ENCODE data around the gene EMX2. TPM values are rescaled to one million over a fixed set of nuclear protein-coding genes. Genes with fewer than 3 reads are reported as not detected.

Gene EMX2
- total RNA-seq, 1 experiment from 2014 or later, result 4.7 TPM

DNA sequence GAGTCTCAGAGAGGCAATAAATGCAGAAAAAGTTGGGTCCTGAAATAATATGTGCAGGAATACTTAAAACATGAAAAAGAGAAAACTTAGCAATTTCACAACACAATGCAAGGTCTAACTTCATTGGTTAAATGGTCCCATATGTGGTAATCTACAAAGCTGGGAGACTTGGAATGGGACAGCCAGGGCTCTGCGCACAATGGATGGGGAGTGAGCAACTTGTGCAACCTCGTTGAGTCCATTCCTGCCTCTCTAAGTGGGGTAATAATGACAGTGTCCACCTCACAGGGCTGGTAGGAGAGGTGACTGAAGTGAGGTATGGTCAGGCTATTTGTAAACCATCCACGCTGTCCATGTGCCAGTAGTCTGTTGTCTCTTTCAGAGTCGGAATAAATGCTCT lies 11.8 kb upstream of the EMX2 start:
- Histone ChIP-seq H3K4me1 (peaks cover 13% of the 10 kb centered on the region; the same call in 1 of the 2 replicates), H3K27me3 (replicated peaks; ENCODE audit: control insufficient read depth, insufficient read depth, low read length) (no peaks in the 10 kb centered on the region), H3K4me3 (ENCODE audit: low read depth, low read length) (no peak overlapping the region), H3K9me3 (no peaks in the 10 kb centered on the region), H3K36me3 (ENCODE audit: control insufficient read depth, insufficient read depth, low read length) (no peaks in the 10 kb centered on the region)
- Mint-ChIP-seq H3K36me3 (ENCODE audit: insufficient read depth, unreplicated experiment) (no peaks in the 10 kb centered on the region), H3K4me3 (ENCODE audit: unreplicated experiment) (no peak overlapping the region), H3K4me1 (ENCODE audit: low read depth, unreplicated experiment) (peaks cover 7% of the 10 kb centered on the region), H3K9me3 (ENCODE audit: unreplicated experiment) (no peaks in the 10 kb centered on the region), H3K27me3 (ENCODE audit: insufficient read depth, unreplicated experiment) (no peaks in the 10 kb centered on the region), H3K27ac (ENCODE audit: unreplicated experiment) (no peak overlapping the region)
- BruUV-seq (replicated peaks), result no TSS peak
- intact Hi-C loops (cut with micrococcal nuclease; ENCODE audit: unreplicated experiment), result no loop called here
- no peak for DNase-seq
- TF ChIP-seq, protein P1, sequence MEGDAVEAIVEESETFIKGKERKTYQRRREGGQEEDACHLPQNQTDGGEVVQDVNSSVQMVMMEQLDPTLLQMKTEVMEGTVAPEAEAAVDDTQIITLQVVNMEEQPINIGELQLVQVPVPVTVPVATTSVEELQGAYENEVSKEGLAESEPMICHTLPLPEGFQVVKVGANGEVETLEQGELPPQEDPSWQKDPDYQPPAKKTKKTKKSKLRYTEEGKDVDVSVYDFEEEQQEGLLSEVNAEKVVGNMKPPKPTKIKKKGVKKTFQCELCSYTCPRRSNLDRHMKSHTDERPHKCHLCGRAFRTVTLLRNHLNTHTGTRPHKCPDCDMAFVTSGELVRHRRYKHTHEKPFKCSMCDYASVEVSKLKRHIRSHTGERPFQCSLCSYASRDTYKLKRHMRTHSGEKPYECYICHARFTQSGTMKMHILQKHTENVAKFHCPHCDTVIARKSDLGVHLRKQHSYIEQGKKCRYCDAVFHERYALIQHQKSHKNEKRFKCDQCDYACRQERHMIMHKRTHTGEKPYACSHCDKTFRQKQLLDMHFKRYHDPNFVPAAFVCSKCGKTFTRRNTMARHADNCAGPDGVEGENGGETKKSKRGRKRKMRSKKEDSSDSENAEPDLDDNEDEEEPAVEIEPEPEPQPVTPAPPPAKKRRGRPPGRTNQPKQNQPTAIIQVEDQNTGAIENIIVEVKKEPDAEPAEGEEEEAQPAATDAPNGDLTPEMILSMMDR (IDR thresholded peaks at IDR 0.05; ENCODE audit: insufficient read depth in 1 of 2, low read depth in 1 of 2, low read length in 1 of 2, severe bottlenecking in 1 of 2, unreplicated experiment in 1 of 2), result no peak
- ChIA-PET CTCF (no interaction called here), POLR2A (no interaction called here)

DNA sequence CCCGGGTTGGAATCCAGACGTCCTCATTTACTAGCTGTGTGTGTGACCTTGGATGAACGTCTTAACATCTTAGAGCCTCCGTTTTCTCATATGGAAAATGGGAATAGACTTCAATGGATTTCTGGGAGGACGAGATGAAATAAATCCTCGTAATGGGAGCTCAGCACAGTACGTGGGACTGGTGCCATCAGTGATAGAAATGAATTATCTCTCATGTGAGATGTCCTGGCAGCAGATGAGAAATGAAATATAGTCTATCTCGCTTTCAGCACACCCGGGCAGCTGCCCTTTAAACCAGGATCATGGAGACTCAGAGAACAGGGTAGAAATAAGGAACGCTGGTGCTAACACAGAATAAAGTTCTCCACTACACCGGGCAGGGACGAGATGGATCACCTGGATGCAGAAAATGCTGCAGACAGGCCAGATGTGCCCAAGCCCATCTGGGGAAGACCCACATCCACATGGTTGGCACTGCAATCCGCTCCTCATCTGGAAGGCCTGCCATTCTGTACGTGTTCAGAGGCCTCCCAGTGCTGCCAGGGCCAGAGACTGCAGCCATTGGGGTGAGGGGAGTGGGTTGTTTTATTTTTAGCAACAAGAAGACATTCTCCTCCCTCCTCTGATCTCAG lies 11.1 kb upstream of the EMX2 start:
- Histone ChIP-seq H3K4me1 (peaks cover 13% of the 10 kb centered on the region; the same call in 1 of the 2 replicates), H3K4me3 (ENCODE audit: low read depth, low read length) (no peak overlapping the region), H3K36me3 (ENCODE audit: control insufficient read depth, insufficient read depth, low read length) (no peaks in the 10 kb centered on the region), H3K27me3 (replicated peaks; ENCODE audit: control insufficient read depth, insufficient read depth, low read length) (no peaks in the 10 kb centered on the region), H3K9me3 (no peaks in the 10 kb centered on the region)
- DNase-seq, result no peak
- H3K36me3 Mint-ChIP-seq (ENCODE audit: insufficient read depth, unreplicated experiment), result no peaks in the 10 kb centered on the region
- no peak overlapping the region for H3K27ac Mint-ChIP-seq (ENCODE audit: unreplicated experiment)
- no peaks in the 10 kb centered on the region for H3K9me3 Mint-ChIP-seq (ENCODE audit: unreplicated experiment)
- ChIA-PET POLR2A (no interaction called here), CTCF (no interaction called here)
- TF ChIP-seq, protein P1 (IDR thresholded peaks at IDR 0.05; ENCODE audit: insufficient read depth in 1 of 2, low read depth in 1 of 2, low read length in 1 of 2, severe bottlenecking in 1 of 2, unreplicated experiment in 1 of 2), result no peak
- H3K4me3 Mint-ChIP-seq (ENCODE audit: unreplicated experiment), result no peak overlapping the region
- intact Hi-C loops (cut with micrococcal nuclease; ENCODE audit: unreplicated experiment), result no loop called here
- no TSS peak for BruUV-seq (replicated peaks)
- peaks cover 7% of the 10 kb centered on the region for H3K4me1 Mint-ChIP-seq (ENCODE audit: low read depth, unreplicated experiment)
- H3K27me3 Mint-ChIP-seq (ENCODE audit: insufficient read depth, unreplicated experiment), result no peaks in the 10 kb centered on the region

DNA sequence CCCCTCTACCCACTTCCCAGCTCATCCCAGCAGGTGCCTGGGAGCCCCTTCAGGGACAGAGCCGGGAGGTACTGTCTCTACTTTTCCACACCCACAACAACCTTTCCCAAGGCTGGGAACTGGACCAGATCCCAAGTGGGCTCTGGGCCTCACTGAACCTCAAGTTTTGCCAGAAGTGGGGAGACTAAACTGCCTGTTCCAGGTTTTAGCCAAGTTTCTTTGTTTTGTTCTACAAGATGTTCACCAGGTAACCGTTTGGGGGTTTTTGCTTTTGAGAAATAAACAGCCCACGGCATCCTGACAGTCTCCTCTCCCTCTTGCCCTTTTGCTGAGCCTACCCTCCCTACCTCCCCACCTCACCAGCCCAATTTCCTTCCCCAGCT lies 10.6 kb upstream of the EMX2 start:
- no peaks in the 10 kb centered on the region for H3K27me3 Mint-ChIP-seq (ENCODE audit: insufficient read depth, unreplicated experiment)
- intact Hi-C loops (cut with micrococcal nuclease; ENCODE audit: unreplicated experiment), result no loop called here
- no peak for DNase-seq
- no peaks in the 10 kb centered on the region for H3K27me3 ChIP-seq (replicated peaks; ENCODE audit: control insufficient read depth, insufficient read depth, low read length)
- H3K36me3 Mint-ChIP-seq (ENCODE audit: insufficient read depth, unreplicated experiment), result no peaks in the 10 kb centered on the region
- H3K4me3 ChIP-seq (ENCODE audit: low read depth, low read length), result no peak overlapping the region
- CTCF ChIA-PET, result interaction anchor here (2.4 kb wide), 1 partner anchor 35 kb away, joined by 11 read pairs; no protein-coding TSS in a partner anchor
- no peaks in the 10 kb centered on the region for H3K36me3 ChIP-seq (ENCODE audit: control insufficient read depth, insufficient read depth, low read length)
- H3K9me3 ChIP-seq, result no peaks in the 10 kb centered on the region
- POLR2A ChIA-PET, result no interaction called here
- peaks cover 7% of the 10 kb centered on the region for H3K4me1 Mint-ChIP-seq (ENCODE audit: low read depth, unreplicated experiment)
- no peaks in the 10 kb centered on the region for H3K9me3 Mint-ChIP-seq (ENCODE audit: unreplicated experiment)
- H3K27ac Mint-ChIP-seq (ENCODE audit: unreplicated experiment), result no peak overlapping the region
- TF ChIP-seq, protein P1 (IDR thresholded peaks at IDR 0.05; ENCODE audit: insufficient read depth in 1 of 2, low read depth in 1 of 2, low read length in 1 of 2, severe bottlenecking in 1 of 2, unreplicated experiment in 1 of 2), result no peak
- peaks cover 13% of the 10 kb centered on the region; the same call in 1 of the 2 replicates for H3K4me1 ChIP-seq
- no peak overlapping the region for H3K4me3 Mint-ChIP-seq (ENCODE audit: unreplicated experiment)
- BruUV-seq (replicated peaks), result no TSS peak
